T-helper 1 cell (primary cell): ENCODE results near the gene SERGEF.

Experiments used
- DNase-seq, 5 donors: peaks; one replicate each; pipeline ENCODE4 v3.0.0-alpha.2; 2012 to 2020

The SERGEF gene

DNA sequence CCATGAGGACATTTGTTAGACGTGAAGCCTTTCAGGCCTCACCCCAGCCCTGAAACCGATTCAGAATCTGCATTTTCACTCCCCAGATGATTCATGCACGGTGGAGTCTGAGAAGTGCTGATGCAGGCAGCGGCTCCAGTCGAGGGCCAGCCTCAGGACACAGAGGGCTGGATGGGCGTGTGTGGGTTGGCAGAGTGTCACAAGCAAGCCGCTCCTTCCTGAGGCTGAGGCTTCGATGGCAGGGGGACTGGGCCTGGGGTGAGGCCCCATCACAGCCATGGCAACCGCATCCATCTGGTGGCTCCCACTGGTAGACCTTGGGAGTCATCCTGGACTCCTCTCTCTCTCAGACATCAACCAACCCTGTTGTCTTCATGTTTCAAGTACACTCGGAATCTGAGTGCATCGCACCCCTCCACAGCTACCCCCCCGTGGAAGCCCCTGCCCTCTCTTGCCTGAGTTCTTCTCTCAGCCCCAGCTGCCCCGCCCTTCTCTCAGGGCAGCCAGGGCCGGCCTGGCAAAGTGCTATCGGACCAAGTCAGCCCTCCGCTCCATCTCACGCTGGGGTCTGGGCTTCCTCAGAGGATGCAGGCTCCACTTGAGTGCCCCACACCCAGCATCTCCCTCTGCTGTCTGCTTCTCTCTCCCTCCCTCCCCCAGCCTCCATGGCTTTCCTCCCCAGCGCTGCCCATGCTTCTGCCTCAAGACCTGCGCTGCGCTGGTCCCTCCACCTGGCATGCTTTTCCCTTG lies 267.6 kb downstream of the SERGEF start:
- DNase-seq = no peak

- no peak for DNase-seq
Observed at GRCh38 chr11:17744151-17744940, 268.5 kb downstream of the SERGEF start.

- DNase-seq = no peak
Observed at GRCh38 chr11:17743808-17744119, 269.1 kb downstream of the SERGEF start.

- no peak for DNase-seq
Observed at GRCh38 chr11:17743026-17743807, 269.6 kb downstream of the SERGEF start.

DNA sequence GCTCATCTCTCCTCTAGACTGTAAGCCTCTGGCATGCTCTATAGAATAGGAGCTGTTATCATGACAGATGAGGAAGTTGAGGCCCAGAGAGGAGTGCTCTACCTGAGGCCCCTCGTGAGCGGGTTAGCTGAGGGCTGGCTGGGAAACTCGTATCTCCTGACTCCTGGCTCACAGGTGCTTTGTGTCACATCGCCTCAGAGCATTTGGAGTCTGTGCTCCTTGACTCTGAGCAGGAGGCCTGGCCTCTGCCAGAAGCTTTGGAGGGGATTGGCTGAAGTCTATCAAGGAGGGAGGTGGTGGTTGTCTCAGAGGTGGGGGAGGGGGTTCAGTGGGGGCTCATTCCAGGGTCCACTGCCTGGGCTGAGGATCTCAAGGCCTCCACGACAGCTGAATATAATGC lies 270.8 kb downstream of the SERGEF start:
- DNase-seq = no peak

DNA sequence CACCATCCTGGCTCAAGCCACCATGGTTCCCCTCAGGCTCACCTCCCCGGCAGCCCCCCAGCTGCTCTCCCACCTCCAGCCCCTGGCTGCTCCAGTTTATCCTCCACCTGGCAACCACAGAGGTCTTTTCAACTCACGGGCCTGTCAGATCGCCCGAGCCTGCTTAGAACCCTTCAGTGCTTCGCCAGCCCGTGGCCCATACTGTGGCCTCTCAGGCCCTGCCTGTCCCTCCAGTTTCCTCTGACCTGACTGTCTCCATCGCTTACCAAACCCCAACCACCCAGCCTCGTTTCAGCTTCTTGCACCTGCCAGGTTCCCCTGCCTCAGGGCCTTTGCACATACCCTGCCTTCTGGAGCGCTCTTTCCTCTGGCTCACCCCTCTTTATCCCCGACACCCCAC lies 271.4 kb downstream of the SERGEF start:
- DNase-seq = no peak

GRCh38 chr11:17740649-17741235 lies 272.1 kb downstream of the SERGEF start:
- no peak for DNase-seq

DNA sequence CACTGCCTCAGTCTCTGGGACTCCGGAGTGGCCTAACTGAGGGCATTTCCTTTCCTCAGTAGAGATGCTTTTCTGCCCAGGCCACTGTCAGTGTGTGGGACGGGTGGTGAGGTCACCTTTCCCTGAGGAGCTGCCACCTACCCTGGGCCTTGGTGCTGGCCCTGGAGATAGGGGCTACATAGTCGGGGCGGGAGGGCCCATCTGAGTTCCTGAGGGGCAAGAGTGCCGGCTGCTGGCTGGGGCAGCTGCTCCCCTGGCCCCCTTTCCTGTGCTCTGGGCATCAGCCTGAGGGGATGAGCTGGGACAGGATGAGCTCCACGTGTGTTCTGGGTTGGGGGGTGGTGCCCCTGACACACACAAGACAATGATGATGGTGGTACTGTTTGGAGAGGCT lies 272.9 kb downstream of the SERGEF start:
- DNase-seq = peak in 1 of 5 donors; percentile 4

DNA sequence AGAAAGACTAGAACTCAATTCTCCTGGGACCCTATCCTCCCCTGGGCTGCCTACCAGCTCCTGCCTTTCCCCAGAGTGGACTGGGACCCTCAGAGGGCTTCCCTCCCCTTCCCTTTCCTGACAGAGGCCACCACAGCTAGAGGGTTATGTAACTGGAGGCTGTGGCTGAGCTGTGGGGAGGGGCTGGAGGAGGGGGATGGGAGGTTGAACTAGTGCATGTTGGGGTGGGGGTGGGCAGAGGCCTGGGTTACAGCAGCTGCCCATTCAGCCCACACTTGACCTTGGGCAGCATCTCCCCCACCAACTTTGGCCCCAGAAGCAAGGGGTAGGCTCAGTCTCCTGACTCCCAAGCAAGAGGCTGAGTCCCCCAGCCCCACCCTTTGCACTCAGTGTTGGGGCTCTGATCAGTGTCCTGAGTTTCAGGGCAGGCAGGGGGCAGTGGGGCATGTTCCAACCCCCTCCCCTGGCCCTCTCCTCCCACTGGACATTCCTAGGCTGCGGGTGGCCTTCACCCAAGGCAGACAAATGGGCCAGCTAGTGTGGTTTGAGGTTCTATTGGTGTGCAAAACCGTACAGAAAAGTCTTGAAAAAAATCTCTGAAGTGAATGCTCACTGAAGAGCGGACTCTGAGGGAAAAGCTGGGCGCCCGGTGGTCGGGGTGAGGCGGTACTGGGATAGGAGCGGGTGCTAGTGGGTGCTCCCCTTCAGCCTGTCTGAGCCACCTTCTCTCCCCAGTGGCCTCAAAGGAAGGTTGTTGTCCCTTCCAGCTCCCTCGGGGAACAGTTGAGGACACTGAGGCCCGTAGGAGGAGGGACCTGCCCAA lies 274.5 kb downstream of the SERGEF start:
- DNase-seq = no peak
